ENCODE data around the gene GRB10.

GRCh38 chr7:50807026-50807730 is 24.5 kb upstream of the GRB10 start:
- TF ChIP-seq, protein P1, sequence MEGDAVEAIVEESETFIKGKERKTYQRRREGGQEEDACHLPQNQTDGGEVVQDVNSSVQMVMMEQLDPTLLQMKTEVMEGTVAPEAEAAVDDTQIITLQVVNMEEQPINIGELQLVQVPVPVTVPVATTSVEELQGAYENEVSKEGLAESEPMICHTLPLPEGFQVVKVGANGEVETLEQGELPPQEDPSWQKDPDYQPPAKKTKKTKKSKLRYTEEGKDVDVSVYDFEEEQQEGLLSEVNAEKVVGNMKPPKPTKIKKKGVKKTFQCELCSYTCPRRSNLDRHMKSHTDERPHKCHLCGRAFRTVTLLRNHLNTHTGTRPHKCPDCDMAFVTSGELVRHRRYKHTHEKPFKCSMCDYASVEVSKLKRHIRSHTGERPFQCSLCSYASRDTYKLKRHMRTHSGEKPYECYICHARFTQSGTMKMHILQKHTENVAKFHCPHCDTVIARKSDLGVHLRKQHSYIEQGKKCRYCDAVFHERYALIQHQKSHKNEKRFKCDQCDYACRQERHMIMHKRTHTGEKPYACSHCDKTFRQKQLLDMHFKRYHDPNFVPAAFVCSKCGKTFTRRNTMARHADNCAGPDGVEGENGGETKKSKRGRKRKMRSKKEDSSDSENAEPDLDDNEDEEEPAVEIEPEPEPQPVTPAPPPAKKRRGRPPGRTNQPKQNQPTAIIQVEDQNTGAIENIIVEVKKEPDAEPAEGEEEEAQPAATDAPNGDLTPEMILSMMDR (IDR thresholded peaks at IDR 0.05) = no peak
- TF ChIP-seq, protein P2, sequence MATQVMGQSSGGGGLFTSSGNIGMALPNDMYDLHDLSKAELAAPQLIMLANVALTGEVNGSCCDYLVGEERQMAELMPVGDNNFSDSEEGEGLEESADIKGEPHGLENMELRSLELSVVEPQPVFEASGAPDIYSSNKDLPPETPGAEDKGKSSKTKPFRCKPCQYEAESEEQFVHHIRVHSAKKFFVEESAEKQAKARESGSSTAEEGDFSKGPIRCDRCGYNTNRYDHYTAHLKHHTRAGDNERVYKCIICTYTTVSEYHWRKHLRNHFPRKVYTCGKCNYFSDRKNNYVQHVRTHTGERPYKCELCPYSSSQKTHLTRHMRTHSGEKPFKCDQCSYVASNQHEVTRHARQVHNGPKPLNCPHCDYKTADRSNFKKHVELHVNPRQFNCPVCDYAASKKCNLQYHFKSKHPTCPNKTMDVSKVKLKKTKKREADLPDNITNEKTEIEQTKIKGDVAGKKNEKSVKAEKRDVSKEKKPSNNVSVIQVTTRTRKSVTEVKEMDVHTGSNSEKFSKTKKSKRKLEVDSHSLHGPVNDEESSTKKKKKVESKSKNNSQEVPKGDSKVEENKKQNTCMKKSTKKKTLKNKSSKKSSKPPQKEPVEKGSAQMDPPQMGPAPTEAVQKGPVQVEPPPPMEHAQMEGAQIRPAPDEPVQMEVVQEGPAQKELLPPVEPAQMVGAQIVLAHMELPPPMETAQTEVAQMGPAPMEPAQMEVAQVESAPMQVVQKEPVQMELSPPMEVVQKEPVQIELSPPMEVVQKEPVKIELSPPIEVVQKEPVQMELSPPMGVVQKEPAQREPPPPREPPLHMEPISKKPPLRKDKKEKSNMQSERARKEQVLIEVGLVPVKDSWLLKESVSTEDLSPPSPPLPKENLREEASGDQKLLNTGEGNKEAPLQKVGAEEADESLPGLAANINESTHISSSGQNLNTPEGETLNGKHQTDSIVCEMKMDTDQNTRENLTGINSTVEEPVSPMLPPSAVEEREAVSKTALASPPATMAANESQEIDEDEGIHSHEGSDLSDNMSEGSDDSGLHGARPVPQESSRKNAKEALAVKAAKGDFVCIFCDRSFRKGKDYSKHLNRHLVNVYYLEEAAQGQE (IDR thresholded peaks at IDR 0.05; ENCODE audit: insufficient read depth in 1 of 2, low read depth in 2 of 2, low read length in 1 of 2) = no peak
- TF ChIP-seq POLR2AphosphoS5 (IDR thresholded peaks at IDR 0.05; ENCODE audit: low read depth, low read length) (no peak), SIN3A (IDR thresholded peaks at IDR 0.05; ENCODE audit: borderline replicate concordance, insufficient read depth, low read depth, low read length) (no peak)
